Astrocyte of the cerebellum (primary cell): ENCODE data around the gene FPR2.

Experiments used
- DNase-seq: peaks from one replicate; pipeline ENCODE4 v3.0.0-alpha.2; 2011; ENCODE audit warnings: low read depth
- H3K4me3 ChIP-seq: 2 replicates; pipeline ENCODE4 v1.5.1; 2011; ENCODE audit warnings: mild to moderate bottlenecking, low read depth, low read length, moderate library complexity
- in situ Hi-C: cut with HindIII; loops from 2 replicates; pipeline ENCODE4 v1.10.0; 2017; ENCODE audit warnings: low sequenced_read_pairs
- TF ChIP-seq, protein P1 (sequence below): IDR thresholded peaks from 2 replicates; pipeline ENCODE4 v1.5.1; 2012; ENCODE audit warnings: low read length, low read depth, moderate library complexity, mild to moderate bottlenecking; ENCODE audit errors: missing control alignments

The FPR2 gene

DNA sequence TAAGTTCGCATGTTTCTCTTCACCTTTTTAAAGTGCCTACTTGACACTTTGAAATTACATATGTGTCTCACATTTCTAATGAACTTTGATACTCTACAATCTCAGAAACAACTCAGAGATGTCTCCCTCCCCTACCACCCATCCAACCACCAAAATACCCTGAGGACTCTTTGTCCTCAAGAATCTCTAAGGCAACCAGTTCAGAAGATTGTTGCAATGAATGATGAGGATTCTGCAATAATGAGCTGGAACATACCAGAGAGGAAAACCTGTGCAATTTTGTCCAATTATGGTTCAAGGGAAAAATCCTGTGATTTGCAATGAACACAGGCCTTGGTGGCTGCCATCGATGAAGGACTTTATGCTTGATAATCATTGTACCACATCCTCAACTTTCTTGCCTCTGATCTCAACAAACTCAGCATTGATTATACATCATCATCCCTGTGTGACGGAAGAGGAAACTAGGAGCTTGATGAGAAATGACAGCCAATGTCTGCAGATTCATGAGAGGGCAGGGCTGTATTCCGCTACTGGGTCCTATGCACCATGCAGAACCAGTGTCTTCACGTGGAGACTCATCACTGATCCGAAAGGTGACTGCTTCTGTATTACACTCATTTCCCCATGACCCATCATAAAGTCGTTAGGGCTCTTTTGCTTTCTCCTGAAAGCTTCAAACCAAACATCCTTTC is 10.4 kb upstream of the FPR2 start:
- DNase-seq = no peak
- in situ Hi-C loops = no loop called here

DNA sequence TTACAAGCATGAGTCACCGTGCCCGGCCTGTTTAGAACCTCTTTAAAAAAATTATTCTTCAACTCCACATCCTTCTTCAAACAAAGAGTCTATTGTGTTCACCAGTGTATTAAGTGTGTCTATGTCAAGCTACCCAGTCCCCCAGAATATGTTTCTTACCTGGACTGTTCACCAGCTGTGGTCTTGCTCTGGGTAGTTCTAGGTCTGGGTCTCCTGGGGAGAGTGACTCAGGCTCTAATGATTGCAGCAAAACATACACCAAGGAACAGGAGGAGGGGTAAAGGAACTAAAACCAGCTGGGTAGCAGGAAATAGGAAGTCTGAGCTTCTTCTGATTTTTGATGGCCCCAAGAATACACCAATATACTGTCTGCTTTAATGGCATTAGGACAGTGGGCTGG is 9.3 kb upstream of the FPR2 start, which contains the start of gene FPR1:
Gene FPR1, minus strand, starts transcription at position 224 of the 400 bp plus-strand sequence. CDS start 4,884 bp downstream, outside the sequence.
- in situ Hi-C loops = no loop called here
- no peak within 1 kb of the TSS for H3K4me3 ChIP-seq

More for the DNA sequence above, 10.4 kb upstream of the FPR2 start:
- TF ChIP-seq, protein P1, sequence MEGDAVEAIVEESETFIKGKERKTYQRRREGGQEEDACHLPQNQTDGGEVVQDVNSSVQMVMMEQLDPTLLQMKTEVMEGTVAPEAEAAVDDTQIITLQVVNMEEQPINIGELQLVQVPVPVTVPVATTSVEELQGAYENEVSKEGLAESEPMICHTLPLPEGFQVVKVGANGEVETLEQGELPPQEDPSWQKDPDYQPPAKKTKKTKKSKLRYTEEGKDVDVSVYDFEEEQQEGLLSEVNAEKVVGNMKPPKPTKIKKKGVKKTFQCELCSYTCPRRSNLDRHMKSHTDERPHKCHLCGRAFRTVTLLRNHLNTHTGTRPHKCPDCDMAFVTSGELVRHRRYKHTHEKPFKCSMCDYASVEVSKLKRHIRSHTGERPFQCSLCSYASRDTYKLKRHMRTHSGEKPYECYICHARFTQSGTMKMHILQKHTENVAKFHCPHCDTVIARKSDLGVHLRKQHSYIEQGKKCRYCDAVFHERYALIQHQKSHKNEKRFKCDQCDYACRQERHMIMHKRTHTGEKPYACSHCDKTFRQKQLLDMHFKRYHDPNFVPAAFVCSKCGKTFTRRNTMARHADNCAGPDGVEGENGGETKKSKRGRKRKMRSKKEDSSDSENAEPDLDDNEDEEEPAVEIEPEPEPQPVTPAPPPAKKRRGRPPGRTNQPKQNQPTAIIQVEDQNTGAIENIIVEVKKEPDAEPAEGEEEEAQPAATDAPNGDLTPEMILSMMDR = no peak
- no peak overlapping the region for H3K4me3 ChIP-seq

DNA sequence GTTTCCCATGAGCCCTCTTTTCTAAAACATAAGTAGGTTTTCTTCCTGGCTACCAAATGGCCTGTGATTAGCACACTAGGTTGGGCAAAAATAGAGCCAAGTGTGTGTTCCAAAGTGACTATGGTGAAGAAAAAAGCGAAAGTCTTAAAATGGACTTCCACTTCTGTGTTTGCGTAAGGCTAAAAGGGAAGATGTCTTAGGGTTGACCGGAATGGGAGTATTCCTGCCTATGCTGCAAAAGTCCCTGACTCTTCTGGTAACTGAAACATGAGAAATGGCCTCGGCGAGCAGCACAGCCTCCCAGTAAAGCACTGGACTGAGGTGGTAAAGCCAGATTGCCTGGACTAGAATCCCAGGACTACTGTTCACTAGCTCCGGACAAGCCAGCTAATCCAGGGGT is 6.9 kb upstream of the FPR2 start:
- no peak overlapping the region for H3K4me3 ChIP-seq
- DNase-seq = no peak
- TF ChIP-seq, protein P1 = no peak
- in situ Hi-C loops = no loop called here

More for the DNA sequence above, 9.3 kb upstream of the FPR2 start, which contains the start of gene FPR1:
- TF ChIP-seq, protein P1 = no peak
- no peak for DNase-seq

DNA sequence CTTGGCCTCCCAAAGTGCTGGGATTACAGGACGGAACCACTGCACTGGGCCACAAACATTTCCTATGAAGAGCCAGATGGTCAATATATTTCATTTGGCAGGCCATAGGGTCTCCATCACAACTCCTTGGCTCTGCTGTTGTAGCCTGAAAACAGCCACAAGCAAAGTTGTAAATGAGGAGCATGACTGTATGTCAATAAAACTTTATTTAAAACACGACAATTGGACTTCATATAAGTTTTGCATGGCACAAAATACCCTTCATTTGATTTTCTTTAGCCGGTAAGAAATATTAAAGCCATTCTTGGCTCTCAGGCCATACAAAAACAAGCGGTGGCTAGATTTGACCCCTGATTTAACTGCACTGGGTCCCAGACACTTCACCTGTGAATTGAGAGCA is 6.2 kb upstream of the FPR2 start:
- H3K4me3 ChIP-seq = no peak overlapping the region
- in situ Hi-C loops = no loop called here
- no peak for DNase-seq
- TF ChIP-seq, protein P1 = no peak

DNA sequence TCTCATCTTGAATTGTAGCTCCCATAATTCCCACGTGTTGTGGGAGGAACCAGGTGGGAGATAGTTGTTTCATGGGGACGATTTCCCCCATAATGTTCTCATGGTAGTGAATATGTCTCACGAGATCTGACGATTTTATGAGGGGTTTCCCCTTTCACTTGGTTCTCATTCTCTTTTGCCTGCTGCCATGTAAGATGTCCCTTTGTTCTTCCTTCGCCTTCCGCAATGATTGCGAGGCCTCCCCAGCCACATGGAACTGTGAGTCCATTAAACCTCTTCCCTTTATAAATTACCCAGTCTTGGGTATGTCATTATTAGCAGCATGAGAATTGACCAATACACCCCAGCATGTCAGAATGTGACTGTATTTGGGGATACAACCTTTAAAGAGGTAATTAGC is 5.4 kb upstream of the FPR2 start:
- no peak overlapping the region for H3K4me3 ChIP-seq
- TF ChIP-seq, protein P1 = no peak
- in situ Hi-C loops = no loop called here
- DNase-seq = no peak

DNA sequence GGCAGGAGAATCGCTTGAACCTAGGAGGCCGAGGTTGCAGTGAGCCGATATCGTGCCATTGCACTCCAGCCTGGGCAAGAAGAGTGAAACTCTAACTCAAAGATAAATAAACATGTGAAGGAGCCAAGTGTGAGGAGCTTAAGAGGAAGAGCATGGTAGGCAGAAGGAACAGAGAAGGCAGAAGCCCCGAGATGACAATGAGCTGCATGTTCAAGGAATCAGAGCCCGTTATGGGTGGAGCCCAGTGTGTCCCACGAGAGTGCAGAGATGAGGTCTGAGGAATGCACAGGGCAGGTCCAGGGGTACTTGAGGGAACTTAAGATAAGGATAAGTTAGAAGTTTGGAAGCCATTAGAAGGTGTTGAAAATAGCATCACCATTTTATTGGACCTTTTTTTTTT is 716 bp downstream of the FPR2 start:
- no peak for DNase-seq
- H3K4me3 ChIP-seq = no peak overlapping the region
- TF ChIP-seq, protein P1 = no peak
- in situ Hi-C loops = no loop called here
